Breast epithelium (tissue), 3 donors: ENCODE data around the gene IGFBP1.

Experiments used
- POLR2A ChIP-seq: fragments of 450-650 bp; IDR thresholded peaks from one replicate; pipeline ENCODE4 v1.6.1; 2016; ENCODE audit warnings: antibody characterized with exemption, mild to moderate bottlenecking, moderate library complexity
- TF ChIP-seq, protein P1 (sequence below), 3 donors: fragments of 450-650 bp; IDR thresholded peaks; one replicate each; pipeline ENCODE4 v1.5.1; 2016 to 2017; ENCODE audit warnings: antibody characterized with exemption in 3 of 3, mild to moderate bottlenecking in 3 of 3, moderate library complexity in 3 of 3

DNA sequence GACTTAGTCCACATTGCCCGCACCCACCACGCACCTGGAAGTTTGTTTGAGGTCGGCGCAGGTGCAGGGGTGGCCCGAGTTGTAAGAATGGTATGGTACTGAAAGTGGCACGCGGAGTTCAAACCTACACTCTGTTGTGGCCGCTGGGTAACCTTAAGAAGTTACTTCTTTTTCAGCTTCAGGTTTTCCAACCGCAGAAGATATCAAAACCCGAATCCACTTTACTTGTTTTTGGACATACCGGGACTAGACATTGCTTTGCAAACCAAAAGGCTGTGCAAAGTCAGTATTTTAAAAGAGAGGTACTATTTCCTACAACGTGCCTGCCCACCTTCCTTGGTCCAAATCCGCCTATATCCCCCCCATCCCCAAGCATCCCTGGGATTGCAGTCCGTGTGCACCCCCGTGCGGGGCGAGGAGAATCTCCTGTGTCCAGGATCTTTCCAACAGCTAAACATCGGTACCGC lies 31.7 kb downstream of the IGFBP1 start:
- TF ChIP-seq, protein P1, sequence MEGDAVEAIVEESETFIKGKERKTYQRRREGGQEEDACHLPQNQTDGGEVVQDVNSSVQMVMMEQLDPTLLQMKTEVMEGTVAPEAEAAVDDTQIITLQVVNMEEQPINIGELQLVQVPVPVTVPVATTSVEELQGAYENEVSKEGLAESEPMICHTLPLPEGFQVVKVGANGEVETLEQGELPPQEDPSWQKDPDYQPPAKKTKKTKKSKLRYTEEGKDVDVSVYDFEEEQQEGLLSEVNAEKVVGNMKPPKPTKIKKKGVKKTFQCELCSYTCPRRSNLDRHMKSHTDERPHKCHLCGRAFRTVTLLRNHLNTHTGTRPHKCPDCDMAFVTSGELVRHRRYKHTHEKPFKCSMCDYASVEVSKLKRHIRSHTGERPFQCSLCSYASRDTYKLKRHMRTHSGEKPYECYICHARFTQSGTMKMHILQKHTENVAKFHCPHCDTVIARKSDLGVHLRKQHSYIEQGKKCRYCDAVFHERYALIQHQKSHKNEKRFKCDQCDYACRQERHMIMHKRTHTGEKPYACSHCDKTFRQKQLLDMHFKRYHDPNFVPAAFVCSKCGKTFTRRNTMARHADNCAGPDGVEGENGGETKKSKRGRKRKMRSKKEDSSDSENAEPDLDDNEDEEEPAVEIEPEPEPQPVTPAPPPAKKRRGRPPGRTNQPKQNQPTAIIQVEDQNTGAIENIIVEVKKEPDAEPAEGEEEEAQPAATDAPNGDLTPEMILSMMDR (IDR thresholded peaks at IDR 0.05), result no peak
- TF ChIP-seq POLR2A, result no peak
